Femur (tissue), 1 donor: ENCODE measurements around the gene SOX15.
"Not testable (repeated sequence)": the region's sequence is repeated elsewhere in the genome, so short reads cannot be mapped to it uniquely, and the experiment has no call there.

Source experiments
- DNase-seq: peaks from one replicate; pipeline ENCODE4 v3.0.0-alpha.2; 2017

Gene SOX15

GRCh38 chr17:7606280-7606679 lies 16.4 kb upstream of the SOX15 start:
- DNase-seq = no peak

DNA sequence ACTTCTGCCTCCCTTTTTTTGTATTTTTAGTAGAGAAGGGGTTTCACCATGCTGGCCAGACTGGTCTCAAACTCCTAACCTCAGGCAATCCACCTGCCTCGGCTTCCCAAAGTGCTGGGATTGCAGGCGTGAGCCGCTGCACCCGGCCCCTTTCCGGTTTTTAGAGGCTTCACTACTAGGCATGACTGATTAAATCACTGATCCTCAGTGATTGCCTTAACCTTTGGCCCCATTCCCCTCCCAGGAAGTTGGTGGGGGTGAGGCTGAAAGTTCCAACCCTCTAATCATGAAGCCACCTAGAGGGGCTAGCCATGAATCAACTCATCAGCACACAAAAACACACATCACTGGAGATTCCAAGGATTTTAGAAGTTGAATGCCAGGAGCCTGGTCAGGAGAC lies 7.7 kb upstream of the SOX15 start:
- not testable (repeated sequence) for DNase-seq

DNA sequence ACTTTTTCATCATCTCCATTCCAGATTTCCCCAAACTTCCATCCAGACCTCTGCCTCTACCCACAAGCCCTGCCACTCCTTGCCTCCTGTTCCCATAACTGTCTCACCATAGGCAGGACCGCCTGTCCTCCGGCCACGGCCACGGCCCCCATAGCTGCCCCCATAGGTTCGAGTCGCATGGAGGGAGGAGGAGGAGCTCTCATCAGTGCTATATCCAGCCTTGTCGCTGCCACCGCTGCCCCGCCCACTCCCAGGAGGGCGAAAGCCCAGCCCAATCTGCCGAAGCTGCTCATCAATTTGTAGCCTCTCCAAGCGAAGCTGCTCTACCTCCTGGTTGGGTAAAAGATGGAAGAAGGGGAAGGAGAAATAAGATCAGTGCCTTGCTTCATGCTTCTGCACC lies 3.4 kb upstream of the SOX15 start:
- DNase-seq = no peak

DNA sequence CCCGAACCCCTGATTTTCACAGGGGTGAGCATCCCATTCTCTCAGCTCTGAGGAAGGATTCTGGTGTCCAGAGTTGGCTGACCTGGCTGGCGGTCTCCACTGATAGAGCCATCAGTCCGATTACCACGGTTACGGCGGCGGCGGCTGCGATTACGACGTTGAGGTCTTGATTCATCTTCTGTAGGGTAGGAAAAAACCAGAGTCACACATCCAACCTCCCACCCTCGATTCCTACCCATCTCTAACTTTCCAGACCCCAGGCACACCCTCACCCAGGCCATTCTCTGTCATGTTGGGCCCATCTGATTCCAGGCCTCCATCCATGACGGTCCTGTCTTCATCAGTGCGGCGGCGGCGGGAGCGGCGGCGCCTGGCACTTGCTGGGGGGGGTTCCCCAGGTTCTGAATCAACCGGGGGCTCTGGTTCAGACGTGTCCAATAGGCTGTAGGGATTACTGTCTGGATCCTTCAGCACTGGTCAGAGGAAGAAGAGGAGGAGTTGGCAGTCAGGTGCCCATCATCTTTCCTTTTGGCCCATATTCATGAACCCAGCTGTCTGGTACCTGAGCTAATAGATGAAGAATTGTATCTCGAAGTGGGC lies 2.6 kb upstream of the SOX15 start:
- no peak for DNase-seq

DNA sequence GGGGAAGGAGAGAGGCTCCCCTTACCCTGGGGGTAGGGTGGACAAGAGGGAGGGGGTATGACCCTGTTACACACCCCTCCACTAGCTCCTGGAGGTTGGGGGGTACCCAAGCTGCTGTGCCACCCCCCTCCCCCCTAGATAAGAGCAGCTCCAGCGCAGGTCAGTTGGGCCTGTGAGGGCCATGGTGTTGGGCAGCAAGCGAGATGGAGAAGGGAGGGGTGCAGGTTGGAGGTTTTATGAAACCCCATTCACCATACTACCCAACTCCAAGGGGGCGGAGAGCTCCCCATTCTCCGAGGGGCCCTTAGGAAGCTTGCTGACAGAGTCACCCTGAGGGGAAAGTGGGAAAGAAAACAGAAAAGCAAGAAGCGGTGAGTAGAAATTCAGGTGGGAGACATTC lies 1.7 kb upstream of the SOX15 start:
- DNase-seq = no peak

GRCh38 chr17:7590743-7591142 lies 849 bp upstream of the SOX15 start:
- no peak for DNase-seq

- peak; percentile 90 for DNase-seq
Observed at GRCh38 chr17:7589204-7589868, 558 bp downstream of the SOX15 start.

DNA sequence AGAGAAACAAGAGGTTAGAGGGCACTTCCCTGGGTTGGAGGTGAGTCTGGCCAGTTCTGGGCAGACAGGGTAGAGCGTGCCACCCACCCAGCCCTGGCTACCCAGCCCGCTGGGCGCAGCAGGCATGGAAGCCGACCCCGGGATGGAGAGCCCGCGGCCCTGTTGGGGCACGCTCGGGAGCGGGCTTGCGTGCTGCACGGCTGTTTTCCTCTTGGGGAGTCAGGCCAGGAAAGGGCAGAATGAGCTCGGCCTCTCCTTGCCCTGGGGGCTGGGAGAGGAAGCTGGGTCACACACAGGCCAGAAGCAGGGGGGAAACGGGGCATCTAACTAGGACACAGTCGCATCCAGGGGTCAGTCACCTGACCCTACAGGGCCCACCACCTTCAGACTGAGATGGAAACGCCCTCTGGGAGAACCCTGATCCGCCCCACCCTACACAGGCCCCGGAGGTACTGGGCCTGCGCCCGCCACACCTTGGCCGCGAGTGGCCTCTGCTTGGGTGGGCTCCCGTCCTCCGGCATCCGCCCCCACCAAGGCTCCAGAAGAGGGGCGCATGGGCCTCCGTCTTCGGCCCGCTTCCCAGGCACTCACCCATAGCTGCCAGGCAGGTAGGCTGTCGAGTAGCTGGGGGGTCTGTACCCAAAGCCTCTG lies 1.2 kb downstream of the SOX15 start:
- DNase-seq = no peak

DNA sequence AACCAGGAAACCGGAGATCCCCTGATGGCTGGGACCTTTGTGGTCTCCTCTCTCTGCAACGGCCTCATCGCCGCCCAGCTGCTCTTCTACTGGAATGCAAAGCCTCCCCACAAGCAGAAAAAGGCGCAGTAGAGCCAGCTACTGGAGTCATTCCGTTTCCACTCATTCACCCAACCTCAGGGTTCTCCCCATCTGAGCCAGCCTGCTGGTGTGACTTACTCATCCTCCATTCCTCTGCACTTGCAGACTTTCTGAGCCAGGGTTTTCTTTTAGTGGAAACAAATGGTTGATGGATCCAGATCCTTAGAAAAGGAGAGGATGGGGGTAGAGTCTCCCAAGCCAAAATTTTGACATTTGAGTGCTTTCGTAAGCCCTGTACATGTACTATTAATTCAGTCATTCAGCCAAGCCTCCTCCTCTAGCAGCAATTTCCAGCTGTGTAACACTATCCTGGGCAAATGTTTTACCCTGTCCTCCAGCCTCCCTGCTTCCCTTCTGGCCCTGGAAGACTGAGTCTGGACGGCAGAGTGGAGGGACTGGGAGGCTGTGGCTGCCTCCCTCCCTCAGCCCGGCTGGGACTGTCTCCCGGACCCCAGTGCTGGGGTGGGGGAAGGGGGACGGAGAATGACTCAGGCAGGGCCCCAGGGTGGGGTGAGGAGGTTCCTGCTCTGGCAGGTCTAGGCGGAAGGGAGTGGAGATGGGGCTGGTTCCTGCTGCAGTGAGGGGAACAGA lies 2.3 kb downstream of the SOX15 start:
- DNase-seq = no peak

- DNase-seq = no peak
Observed at GRCh38 chr17:7586673-7587419, 3.0 kb downstream of the SOX15 start.

DNA sequence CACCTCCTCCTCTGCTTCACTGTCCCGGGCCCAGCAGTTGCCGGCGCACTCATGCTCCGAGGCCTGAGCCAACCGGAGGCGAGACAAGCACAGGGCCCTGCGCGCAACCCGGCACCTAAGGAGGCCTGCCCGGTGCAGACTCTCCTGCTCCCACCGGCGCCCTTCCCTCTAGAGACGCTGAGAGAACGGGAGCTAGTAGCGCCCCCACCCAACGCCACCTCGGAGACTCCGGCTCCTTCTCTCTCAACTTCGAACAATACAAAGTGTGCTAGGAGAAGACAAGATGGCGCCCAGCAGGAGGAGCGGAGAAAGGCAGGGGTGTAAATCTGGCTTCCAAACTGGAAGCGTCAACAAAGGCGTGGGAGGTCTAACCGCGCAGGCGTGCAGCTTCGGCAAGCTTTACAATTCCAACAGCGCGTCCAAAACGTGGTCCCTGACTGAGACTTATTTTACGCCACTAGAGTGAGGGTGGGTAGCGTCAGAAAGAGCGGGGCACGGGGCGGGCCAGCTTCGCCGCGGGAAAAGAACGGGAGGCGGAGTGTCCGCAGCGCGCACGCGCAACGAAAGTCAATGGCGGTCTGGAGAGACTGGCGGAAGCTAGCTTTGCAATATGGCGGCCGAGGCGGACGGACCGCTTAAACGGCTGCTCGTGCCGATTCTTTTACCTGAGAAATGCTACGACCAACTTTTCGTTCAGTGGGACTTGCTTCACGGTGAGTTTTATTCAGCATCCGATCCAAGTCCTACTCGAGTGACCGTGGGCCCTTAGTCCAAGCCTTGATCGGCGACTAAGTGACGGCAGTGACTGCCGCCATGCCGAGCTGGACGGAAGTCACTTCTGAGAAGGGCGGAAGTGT lies 6.4 kb downstream of the SOX15 start, which contains the start of gene MPDU1:
Gene MPDU1 (plus strand): TSS at position 600 of the 857 bp plus-strand sequence. CDS start 11 bp downstream, at position 611.
- peak; percentile 99 for DNase-seq

DNA sequence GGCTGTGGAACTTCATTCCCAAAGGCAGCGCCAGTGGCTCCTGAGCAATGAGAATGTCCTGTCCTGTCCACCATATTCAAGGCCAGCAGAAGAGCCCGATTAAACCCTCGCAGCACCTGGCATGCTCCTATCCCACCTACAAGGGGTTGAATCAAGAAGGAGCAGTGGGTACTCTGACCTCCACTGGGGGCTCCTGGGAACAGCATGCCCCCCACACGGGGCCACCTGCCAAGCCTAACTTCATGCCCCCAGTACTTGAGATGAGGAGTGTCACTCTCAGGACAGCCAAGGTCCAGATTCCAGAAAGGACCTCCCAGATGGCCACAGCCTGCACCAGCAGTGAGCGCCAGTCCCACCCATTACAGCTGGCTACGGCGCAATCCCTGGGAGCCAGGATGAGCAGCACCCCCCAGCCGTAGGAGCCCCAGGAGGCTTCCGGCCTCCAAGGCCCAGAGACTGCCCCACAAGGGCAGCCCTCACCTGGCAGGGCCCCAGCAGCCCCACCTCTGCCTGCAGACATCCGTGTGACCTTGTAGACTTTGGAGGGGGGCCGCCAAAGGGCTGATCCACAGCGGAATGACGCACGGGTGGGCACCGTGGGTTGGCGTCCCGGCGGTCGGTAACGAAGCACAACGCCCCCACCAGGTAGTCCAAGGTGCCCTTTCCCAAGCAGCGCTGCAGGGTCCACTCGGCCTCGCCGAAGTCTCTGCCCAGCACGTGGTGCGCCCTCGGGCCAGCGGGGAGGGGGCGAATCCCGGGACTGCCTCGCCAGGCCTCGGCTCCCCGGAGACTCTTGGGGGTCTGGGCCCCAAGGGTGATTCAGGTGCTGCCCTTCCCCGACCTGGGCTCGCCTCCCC lies 7.3 kb downstream of the SOX15 start:
- DNase-seq = no peak

- no peak for DNase-seq
Observed at GRCh38 chr17:7580604-7581575, 9.0 kb downstream of the SOX15 start.

DNA sequence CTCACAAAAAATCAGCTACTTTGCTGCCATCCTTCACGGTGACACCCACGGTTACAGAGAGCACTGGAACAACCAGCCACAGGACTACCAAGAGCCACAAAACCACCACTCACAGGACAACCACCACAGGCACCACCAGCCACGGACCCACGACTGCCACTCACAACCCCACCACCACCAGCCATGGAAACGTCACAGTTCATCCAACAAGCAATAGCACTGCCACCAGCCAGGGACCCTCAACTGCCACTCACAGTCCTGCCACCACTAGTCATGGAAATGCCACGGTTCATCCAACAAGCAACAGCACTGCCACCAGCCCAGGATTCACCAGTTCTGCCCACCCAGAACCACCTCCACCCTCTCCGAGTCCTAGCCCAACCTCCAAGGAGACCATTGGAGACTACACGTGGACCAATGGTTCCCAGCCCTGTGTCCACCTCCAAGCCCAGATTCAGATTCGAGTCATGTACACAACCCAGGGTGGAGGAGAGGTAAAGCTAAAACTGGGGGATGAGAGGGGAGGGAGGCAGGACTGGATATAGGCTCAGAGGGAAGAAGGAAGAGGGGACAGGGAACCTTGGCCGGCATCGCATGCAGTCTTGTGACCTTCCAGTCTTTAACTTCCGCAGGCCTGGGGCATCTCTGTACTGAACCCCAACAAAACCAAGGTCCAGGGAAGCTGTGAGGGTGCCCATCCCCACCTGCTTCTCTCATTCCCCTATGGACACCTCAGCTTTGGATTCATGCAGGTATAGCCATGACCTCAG lies 9.9 kb downstream of the SOX15 start:
- DNase-seq = no peak

DNA sequence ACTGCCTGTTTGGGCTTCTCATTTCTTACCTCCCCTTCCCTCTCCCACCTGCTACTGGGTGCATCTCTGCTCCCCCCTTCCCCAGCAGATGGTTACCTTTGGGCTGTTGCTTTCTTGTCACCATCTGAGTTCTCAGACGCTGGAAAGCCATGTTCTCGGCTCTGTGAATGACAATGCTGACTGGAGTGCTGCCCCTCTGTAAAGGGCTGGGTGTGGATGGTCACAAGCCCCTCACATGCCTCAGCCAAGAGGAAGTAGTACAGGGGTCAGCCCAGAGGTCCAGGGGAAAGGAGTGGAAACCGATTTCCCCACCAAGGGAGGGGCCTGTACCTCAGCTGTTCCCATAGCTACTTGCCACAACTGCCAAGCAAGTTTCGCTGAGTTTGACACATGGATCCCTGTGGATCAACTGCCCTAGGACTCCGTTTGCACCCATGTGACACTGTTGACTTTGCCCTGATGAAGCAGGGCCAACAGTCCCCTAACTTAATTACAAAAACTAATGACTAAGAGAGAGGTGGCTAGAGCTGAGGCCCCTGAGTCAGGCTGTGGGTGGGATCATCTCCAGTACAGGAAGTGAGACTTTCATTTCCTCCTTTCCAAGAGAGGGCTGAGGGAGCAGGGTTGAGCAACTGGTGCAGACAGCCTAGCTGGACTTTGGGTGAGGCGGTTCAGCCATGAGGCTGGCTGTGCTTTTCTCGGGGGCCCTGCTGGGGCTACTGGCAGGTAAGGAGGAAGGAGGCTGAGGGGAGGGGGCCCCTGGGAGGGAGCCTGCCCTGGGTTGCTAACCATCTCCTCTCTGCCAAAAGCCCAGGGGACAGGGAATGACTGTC lies 10.7 kb downstream of the SOX15 start, which contains the start of gene CD68:
Gene CD68 (plus strand): TSS at position 638 of the 833 bp plus-strand sequence. CDS start 40 bp downstream, at position 678.
- DNase-seq = peak; percentile 71

- no peak for DNase-seq
Observed at GRCh38 chr17:7577327-7578199, 12.3 kb downstream of the SOX15 start.
